HepG2 (cell line): Measurements from ENCODE around the gene COX14. TPM values are rescaled to one million over a fixed set of nuclear protein-coding genes. Genes with fewer than 3 reads are reported as not detected.

Source experiments
- ATF4 ChIP-seq, 2 experiments: fragments of 450-650 bp in 1 of 2; sonication (generic) in 1 of 2; formaldehyde crosslinking; IDR thresholded peaks; 2 replicates each; pipeline versions ENCODE4 v1.5.0 to v1.8.0; 2020 to 2022; ENCODE audit warnings: mild to moderate bottlenecking in 1 of 2, missing genetic modification reagents in 1 of 2
- BORCS8-MEF2B ChIP-seq: sonication (generic); formaldehyde crosslinking; IDR thresholded peaks from 2 replicates; pipeline ENCODE4 v1.8.0; 2022; ENCODE audit warnings: mild to moderate bottlenecking, missing genetic modification reagents
- GLI4 ChIP-seq: sonication (generic); formaldehyde crosslinking; IDR thresholded peaks from 2 replicates; pipeline ENCODE4 v1.5.1; 2020; ENCODE audit warnings: missing genetic modification reagents, mild to moderate bottlenecking, moderate library complexity, borderline replicate concordance
- GTF3A ChIP-seq: sonication (generic); formaldehyde crosslinking; conservative IDR thresholded peaks from 2 replicates; pipeline ENCODE4 v1.4.0; 2020; ENCODE audit warnings: mild to moderate bottlenecking, missing genetic modification reagents
- ISL2 ChIP-seq: sonication (generic); formaldehyde crosslinking; IDR thresholded peaks from 2 replicates; pipeline ENCODE4 v1.5.0; 2020; ENCODE audit warnings: missing genetic modification reagents
- ISX ChIP-seq: sonication (generic); formaldehyde crosslinking; conservative IDR thresholded peaks from 2 replicates; pipeline ENCODE4 v1.5.0; 2020; ENCODE audit warnings: missing genetic modification reagents
- JUN ChIP-seq: sonication (generic); formaldehyde crosslinking; IDR thresholded peaks from 2 replicates; pipeline ENCODE4 v1.4.0; 2020; ENCODE audit warnings: mild to moderate bottlenecking, missing genetic modification reagents
- MIER2 ChIP-seq: IDR thresholded peaks from 2 replicates; pipeline ENCODE4 v1.6.1; 2016; ENCODE audit warnings: missing biosample characterization, missing genetic modification reagents
- NFRKB ChIP-seq: fragments of 450-650 bp; IDR thresholded peaks from 2 replicates; pipeline ENCODE4 v1.6.1; 2017
- NFYC ChIP-seq: IDR thresholded peaks from 2 replicates; pipeline ENCODE4 v1.6.1; 2016; ENCODE audit warnings: missing genetic modification reagents, missing compliant biosample characterization
- POLR2A ChIP-seq, 2 experiments: IDR thresholded peaks; 2 replicates each; pipeline ENCODE4 v1.6.1; 2011; ENCODE audit warnings: low read depth in 2 of 2, low read length in 2 of 2, mild to moderate bottlenecking in 1 of 2, moderate library complexity in 1 of 2; ENCODE audit not compliant: insufficient read depth in 1 of 2
- POLR2AphosphoS5 ChIP-seq: IDR thresholded peaks from 2 replicates; pipeline ENCODE4 v1.6.1; 2012; ENCODE audit warnings: low read depth, low read length
- POLR2G ChIP-seq: fragments of 200-400 bp; formaldehyde crosslinking; IDR thresholded peaks from 2 replicates; pipeline ENCODE4 v1.6.1; 2018; ENCODE audit warnings: mild to moderate bottlenecking, low read depth, low read length, moderate library complexity
- SP4 ChIP-seq: sonication (generic); formaldehyde crosslinking; IDR thresholded peaks from 2 replicates; pipeline ENCODE4 v1.8.1; 2023; ENCODE audit warnings: mild to moderate bottlenecking, missing genetic modification reagents
- SSRP1 ChIP-seq: IDR thresholded peaks from 2 replicates; pipeline ENCODE4 v1.6.1; 2016; ENCODE audit warnings: control low read depth
- TP53 ChIP-seq: sonication (generic); formaldehyde crosslinking; conservative IDR thresholded peaks from 2 replicates; pipeline ENCODE4 v1.4.0; 2020; ENCODE audit warnings: missing genetic modification reagents
- YEATS2 ChIP-seq: sonication (generic); formaldehyde crosslinking; IDR thresholded peaks from 2 replicates; pipeline ENCODE4 v1.4.0; 2020; ENCODE audit warnings: missing genetic modification reagents, borderline replicate concordance
- ZHX2 ChIP-seq, 2 experiments: sonication (generic) in 1 of 2; formaldehyde crosslinking in 1 of 2; IDR thresholded peaks; 2 replicates each; pipeline versions ENCODE4 v1.6.1 to v1.9.0; 2014 to 2022; ENCODE audit warnings: antibody characterized with exemption in 1 of 2, borderline replicate concordance in 1 of 2, inconsistent platforms in 1 of 2, low read depth in 1 of 2, missing genetic modification reagents in 1 of 2
- ZNF496 ChIP-seq: sonication (generic); formaldehyde crosslinking; IDR thresholded peaks from 2 replicates; pipeline ENCODE4 v1.8.1; 2023; ENCODE audit warnings: mild to moderate bottlenecking, moderate library complexity, missing genetic modification reagents; ENCODE audit not compliant: insufficient replicate concordance
- ZNF501 ChIP-seq: sonication (generic); formaldehyde crosslinking; IDR thresholded peaks from 2 replicates; pipeline ENCODE4 v1.5.1; 2020; ENCODE audit warnings: mild to moderate bottlenecking, moderate library complexity, missing genetic modification reagents
- ZNF510 ChIP-seq: sonication (generic); formaldehyde crosslinking; IDR thresholded peaks from 2 replicates; pipeline ENCODE4 v1.4.0; 2020; ENCODE audit warnings: low read depth, mild to moderate bottlenecking, missing genetic modification reagents
- ZUFSP ChIP-seq: sonication (generic); formaldehyde crosslinking; IDR thresholded peaks from 2 replicates; pipeline ENCODE4 v1.9.0; 2021; ENCODE audit warnings: missing genetic modification reagents, mild to moderate bottlenecking, borderline replicate concordance
- polyA plus RNA-seq, 8 experiments: library from polyadenylated mRNA; depleted of rRNA in 3 of 8; stranded (reverse) in 7 of 8; unstranded in 1 of 8; fragments of >200 nt; fragmentation: Illumina TruSeq in 4 of 8; extraction: Trizol in 4 of 8; gene quantifications; 2 replicates each; pipeline versions ENCODE4 v1.2.1 to v1.2.3, GENCODE V29; 2011 to 2016; ENCODE audit warnings: low read depth in 4 of 8, missing spikeins in 1 of 8, mixed read lengths in 1 of 8; ENCODE audit not compliant: insufficient read depth in 1 of 8
- total RNA-seq, 5 experiments: library from RNA; depleted of rRNA; stranded (reverse); fragments of >200 nt; fragmentation: Illumina TruSeq; extraction: Trizol; gene quantifications; 2 replicates each; pipeline ENCODE4 v1.2.3, GENCODE V29; 2016; ENCODE audit warnings: low read depth in 1 of 5

COX14 gene
- total and polyA plus RNA-seq, 2 of the 13 experiments (the other 11 are each of a cell fraction or from before 2014, with no cell fraction given): 53.0 to 71.6 TPM

- TF ChIP-seq ZUFSP (CRISPR knock-in tag): no peak
- no peak for TF ChIP-seq TP53
- TF ChIP-seq POLR2AphosphoS5: peak; percentile 48; the same call in 1 of the 2 replicates
- TF ChIP-seq ZNF510 (CRISPR knock-in tag): no peak
- no peak for TF ChIP-seq NFRKB
- TF ChIP-seq SSRP1 (CRISPR knock-in tag): no peak
- TF ChIP-seq POLR2G: no peak
- no peak for TF ChIP-seq GTF3A (CRISPR knock-in tag)
- TF ChIP-seq BORCS8-MEF2B (CRISPR knock-in tag): no peak
- TF ChIP-seq ZNF501 (CRISPR knock-in tag): no peak
- no peak for TF ChIP-seq ZNF496 (CRISPR knock-in tag)
- TF ChIP-seq NFYC: no peak
- TF ChIP-seq SP4 (CRISPR knock-in tag): no peak
- TF ChIP-seq JUN (CRISPR knock-in tag): no peak
- no peak for TF ChIP-seq GLI4 (CRISPR knock-in tag)
- 0 out of 4 replicates have a peak, but pooled peaks of 1 of the 2 experiments have one; percentile 50 for TF ChIP-seq POLR2A (IDR thresholded peaks at IDR 0.05; ENCODE audit: insufficient read depth in 1 of 2, low read depth in 2 of 2, low read length in 2 of 2)
- TF ChIP-seq ISX (CRISPR knock-in tag): no peak
- TF ChIP-seq ISL2 (CRISPR knock-in tag): no peak
- TF ChIP-seq ZHX2 (IDR thresholded peaks at IDR 0.05; ENCODE audit: low read depth): no peak
- TF ChIP-seq ZHX2 (CRISPR knock-in tag; IDR thresholded peaks at IDR 0.05; ENCODE audit: borderline replicate concordance): no peak
- TF ChIP-seq MIER2 (CRISPR knock-in tag): peak; percentile 14; the same call in 1 of the 2 replicates
- TF ChIP-seq YEATS2 (CRISPR knock-in tag): peak; percentile 65; the same call in 1 of the 2 replicates
- TF ChIP-seq ATF4 (CRISPR knock-in tag; IDR thresholded peaks at IDR 0.05): 0 out of 4 replicates have a peak, but pooled peaks of 1 of the 2 experiments have one; percentile 24
Measured at GRCh38 chr12:50082644-50083043, 29.4 kb upstream of the COX14 start (continued).
